Liver (tissue), 2 donors: ENCODE measurements around the gene ILKAP.

Experiments
- CTCF ChIP-seq: fragments of 150-350 bp; IDR thresholded peaks from 2 replicates; pipeline ENCODE4 v1.5.1; 2017; ENCODE audit warnings: improper control_type of control experiment, low read depth, low read length; ENCODE audit not compliant: missing input control
- MAX ChIP-seq: IDR thresholded peaks from 2 replicates; pipeline ENCODE4 v1.6.1; 2016; ENCODE audit warnings: antibody characterized with exemption
- YY1 ChIP-seq: IDR thresholded peaks from 2 replicates; pipeline ENCODE4 v1.6.1; 2016; ENCODE audit warnings: antibody characterized with exemption, mild to moderate bottlenecking
- donor health status: healthy.

- TF ChIP-seq CTCF (no peak), MAX (no peak), YY1 (no peak)
These were observed 33.7 kb downstream of the ILKAP start for GRCh38 chr2:238169708-238170251.
